IPS-18a (cell line): ENCODE results near the gene OR5B3.

ENCODE experiments used
- H3K27ac ChIP-seq: one replicate; pipeline ENCODE4 v1.5.1; 2013; ENCODE audit warnings: low read length
- H3K27me3 ChIP-seq: one replicate; pipeline ENCODE4 v1.6.1; 2013; ENCODE audit warnings: mild to moderate bottlenecking, low read length; ENCODE audit not compliant: control insufficient read depth, insufficient read depth
- H3K36me3 ChIP-seq: one replicate; pipeline ENCODE4 v1.6.1; 2013; ENCODE audit warnings: low read depth, low read length; ENCODE audit not compliant: control insufficient read depth
- H3K4me1 ChIP-seq: one replicate; pipeline ENCODE4 v1.6.1; 2013; ENCODE audit warnings: low read depth, low read length; ENCODE audit not compliant: control insufficient read depth
- H3K4me3 ChIP-seq: one replicate; pipeline ENCODE4 v1.5.1; 2013; ENCODE audit warnings: low read length
- H3K9ac ChIP-seq: one replicate; pipeline ENCODE4 v1.6.1; 2013; ENCODE audit warnings: mild to moderate bottlenecking, low read length, moderate library complexity
- H3K9me3 ChIP-seq: one replicate; pipeline ENCODE4 v1.6.1; 2013; ENCODE audit warnings: low read depth, low read length; ENCODE audit not compliant: control insufficient read depth

Gene OR5B3

GRCh38 chr11:58394195-58394594, 12.5 kb downstream of the OR5B3 start:
- Histone ChIP-seq H3K4me3 (no peak overlapping the region), H3K27ac (no peak overlapping the region), H3K36me3 (no peaks in the 10 kb centered on the region), H3K4me1 (no peaks in the 10 kb centered on the region), H3K9me3 (peaks cover 10% of the 10 kb centered on the region), H3K9ac (no peak overlapping the region), H3K27me3 (no peaks in the 10 kb centered on the region)

- Histone ChIP-seq H3K27me3 (no peaks in the 10 kb centered on the region), H3K9ac (no peak overlapping the region), H3K4me1 (no peaks in the 10 kb centered on the region), H3K4me3 (no peak overlapping the region), H3K27ac (no peak overlapping the region), H3K9me3 (peaks cover 10% of the 10 kb centered on the region), H3K36me3 (no peaks in the 10 kb centered on the region)
Observed at GRCh38 chr11:58392746-58393145, 13.9 kb downstream of the OR5B3 start.

- H3K9me3 ChIP-seq, result peaks cover 10% of the 10 kb centered on the region
- H3K9ac ChIP-seq, result no peak overlapping the region
- H3K36me3 ChIP-seq, result no peaks in the 10 kb centered on the region
- H3K4me3 ChIP-seq, result no peak overlapping the region
- H3K27ac ChIP-seq, result no peak overlapping the region
- H3K27me3 ChIP-seq, result no peaks in the 10 kb centered on the region
- no peaks in the 10 kb centered on the region for H3K4me1 ChIP-seq
Observed at GRCh38 chr11:58391879-58392278, 14.8 kb downstream of the OR5B3 start.

- no peaks in the 10 kb centered on the region for H3K27me3 ChIP-seq
- H3K9me3 ChIP-seq, result peaks cover 10% of the 10 kb centered on the region
- no peak overlapping the region for H3K27ac ChIP-seq
- no peak overlapping the region for H3K4me3 ChIP-seq
- H3K9ac ChIP-seq, result no peak overlapping the region
- H3K36me3 ChIP-seq, result no peaks in the 10 kb centered on the region
- H3K4me1 ChIP-seq, result no peaks in the 10 kb centered on the region
Observed at GRCh38 chr11:58390551-58391063, 16.1 kb downstream of the OR5B3 start.

GRCh38 chr11:58358969-58359368, 47.7 kb downstream of the OR5B3 start, which contains the start of gene OR5B17:
Gene OR5B17 (minus strand): TSS chr11:58359069. CDS start chr11:58359069, 0 bp downstream.
- no peak within 1 kb of the TSS for H3K27ac ChIP-seq
- no peaks in the 10 kb centered on the region for H3K36me3 ChIP-seq
- no peak within 1 kb of the TSS for H3K9ac ChIP-seq
- no peaks in the 10 kb centered on the region for H3K27me3 ChIP-seq
- no peaks in the 10 kb centered on the region for H3K4me1 ChIP-seq
- H3K9me3 ChIP-seq, result no peaks in the 10 kb centered on the region
- H3K4me3 ChIP-seq, result no peak within 1 kb of the TSS

- H3K9ac ChIP-seq, result no peak overlapping the region
Observed at GRCh38 chr11:58354727-58355126, 51.9 kb downstream of the OR5B3 start.

More at GRCh38 chr11:58354727-58355126, 51.9 kb downstream of the OR5B3 start:
- Histone ChIP-seq H3K9me3 (no peaks in the 10 kb centered on the region), H3K36me3 (no peaks in the 10 kb centered on the region), H3K4me1 (no peaks in the 10 kb centered on the region), H3K4me3 (no peak overlapping the region), H3K27ac (no peak overlapping the region), H3K27me3 (no peaks in the 10 kb centered on the region)
